Naive thymus-derived CD4-positive, alpha-beta T cell (primary cell): ENCODE measurements around the gene VPS52. TPM values are rescaled to one million over a fixed set of nuclear protein-coding genes. Genes with fewer than 3 reads are reported as not detected.
A peak's percentile ranks its signal among the peaks of the same experiment; 100 is the strongest.

Source experiments
- ATAC-seq: fragments of 150-1000 bp; cut with Tn5 transposase; 2 replicates; pipeline ENCODE4 v1.10.0; 2021; ENCODE audit warnings: mild to moderate bottlenecking, moderate library complexity
- CTCF ChIA-PET: fragments of 350-600 bp; sonication (Branson Sonifier 250); formaldehyde crosslinking; loops from one replicate; lab custom pipeline; 2021; ENCODE audit warnings: antibody characterized with exemption; lab: Charles Lee
- POLR2A ChIA-PET: fragments of 350-600 bp; sonication (Branson Sonifier 250); formaldehyde crosslinking; loops from one replicate; lab custom pipeline; 2021; ENCODE audit warnings: antibody characterized with exemption, inconsistent platforms; lab: Charles Lee
- DNase-seq, 9 donors: peaks; one replicate each; pipeline versions ENCODE4 v3.0.0 to v3.0.0-alpha.2; 2020 to 2022; ENCODE audit warnings: mixed read lengths in 1 of 9
- H3K27ac ChIP-seq: one replicate; pipeline ENCODE4 v1.7.0; 2013; ENCODE audit warnings: mild to moderate bottlenecking, low read depth, low read length, moderate library complexity
- H3K27me3 ChIP-seq, 2 donors: one replicate each; pipeline ENCODE4 v1.7.0; 2013; ENCODE audit warnings: low read length in 2 of 2, mild to moderate bottlenecking in 2 of 2, moderate library complexity in 2 of 2; ENCODE audit not compliant: control insufficient read depth in 2 of 2, insufficient read depth in 2 of 2
- H3K36me3 ChIP-seq, 3 experiments: 1 replicate in 2 of 3; 2 replicates in 1 of 3; pipeline ENCODE4 v1.7.0; 2013; ENCODE audit warnings: low read length in 3 of 3, mild to moderate bottlenecking in 3 of 3, moderate library complexity in 1 of 3; ENCODE audit not compliant: insufficient read depth in 3 of 3, control insufficient read depth in 2 of 3
- H3K4me1 ChIP-seq, 2 donors: one replicate each; pipeline ENCODE4 v1.7.0; 2013; ENCODE audit warnings: low read length in 2 of 2, mild to moderate bottlenecking in 2 of 2, moderate library complexity in 1 of 2; ENCODE audit not compliant: control insufficient read depth in 2 of 2, insufficient read depth in 2 of 2
- H3K4me3 ChIP-seq: 2 replicates; pipeline ENCODE4 v1.7.0; 2013; ENCODE audit warnings: mild to moderate bottlenecking, low read length
- H3K9me3 ChIP-seq, 3 experiments: 1 replicate in 2 of 3; 2 replicates in 1 of 3; pipeline ENCODE4 v1.7.0; 2013; ENCODE audit warnings: low read length in 3 of 3; ENCODE audit not compliant: control insufficient read depth in 2 of 3
- H3K27ac Mint-ChIP-seq, 9 donors: one replicate each; pipeline ENCODE4 v1.8.0; 2020 to 2022; ENCODE audit warnings: mixed read lengths in 9 of 9, mild to moderate bottlenecking in 8 of 9, moderate library complexity in 5 of 9, inconsistent platforms in 2 of 9
- H3K27me3 Mint-ChIP-seq, 5 donors: one replicate each; pipeline ENCODE4 v1.8.0; 2021 to 2022; ENCODE audit warnings: mixed read lengths in 5 of 5, mild to moderate bottlenecking in 1 of 5
- H3K36me3 Mint-ChIP-seq, 5 donors: one replicate each; pipeline ENCODE4 v1.8.0; 2020 to 2022; ENCODE audit warnings: mixed read lengths in 5 of 5, mild to moderate bottlenecking in 3 of 5, inconsistent platforms in 1 of 5
- H3K4me1 Mint-ChIP-seq, 7 donors: one replicate each; pipeline ENCODE4 v1.8.0; 2020 to 2022; ENCODE audit warnings: mixed read lengths in 7 of 7, mild to moderate bottlenecking in 3 of 7, inconsistent platforms in 1 of 7
- H3K4me3 Mint-ChIP-seq, 10 donors: one replicate each; pipeline ENCODE4 v1.8.0; 2020 to 2022; ENCODE audit warnings: mild to moderate bottlenecking in 10 of 10, mixed read lengths in 10 of 10, moderate library complexity in 6 of 10, inconsistent platforms in 2 of 10
- H3K9me3 Mint-ChIP-seq, 11 donors: one replicate each; pipeline ENCODE4 v1.8.0; 2020 to 2022; ENCODE audit warnings: mixed read lengths in 11 of 11, mild to moderate bottlenecking in 4 of 11, inconsistent platforms in 1 of 11, moderate library complexity in 1 of 11
- intact Hi-C, 2 donors: fragments of 100-400 bp; cut with micrococcal nuclease; formaldehyde crosslinking; loops; one replicate each; pipeline ENCODE4 v1.15.1; 2023
- polyA plus RNA-seq, 2 donors: library from polyadenylated mRNA; unstranded; fragments of 300-500 nt; fragmentation: Illumina TruSeq; gene quantifications; one replicate each; pipeline ENCODE4 v1.2.3, GENCODE V29; 2021
- total RNA-seq, 6 experiments: library from RNA in 5 of 6; stranded (reverse) in 5 of 6; gene quantifications; 1 replicate in 5 of 6; 2 replicates in 1 of 6; pipeline ENCODE4 v1.2.3 and lab custom pipeline; 2021 to 2026

Gene VPS52
- total and polyA plus RNA-seq, 7 experiments from 2014 or later = 15.5 to 110 (median 81.1) TPM

DNA sequence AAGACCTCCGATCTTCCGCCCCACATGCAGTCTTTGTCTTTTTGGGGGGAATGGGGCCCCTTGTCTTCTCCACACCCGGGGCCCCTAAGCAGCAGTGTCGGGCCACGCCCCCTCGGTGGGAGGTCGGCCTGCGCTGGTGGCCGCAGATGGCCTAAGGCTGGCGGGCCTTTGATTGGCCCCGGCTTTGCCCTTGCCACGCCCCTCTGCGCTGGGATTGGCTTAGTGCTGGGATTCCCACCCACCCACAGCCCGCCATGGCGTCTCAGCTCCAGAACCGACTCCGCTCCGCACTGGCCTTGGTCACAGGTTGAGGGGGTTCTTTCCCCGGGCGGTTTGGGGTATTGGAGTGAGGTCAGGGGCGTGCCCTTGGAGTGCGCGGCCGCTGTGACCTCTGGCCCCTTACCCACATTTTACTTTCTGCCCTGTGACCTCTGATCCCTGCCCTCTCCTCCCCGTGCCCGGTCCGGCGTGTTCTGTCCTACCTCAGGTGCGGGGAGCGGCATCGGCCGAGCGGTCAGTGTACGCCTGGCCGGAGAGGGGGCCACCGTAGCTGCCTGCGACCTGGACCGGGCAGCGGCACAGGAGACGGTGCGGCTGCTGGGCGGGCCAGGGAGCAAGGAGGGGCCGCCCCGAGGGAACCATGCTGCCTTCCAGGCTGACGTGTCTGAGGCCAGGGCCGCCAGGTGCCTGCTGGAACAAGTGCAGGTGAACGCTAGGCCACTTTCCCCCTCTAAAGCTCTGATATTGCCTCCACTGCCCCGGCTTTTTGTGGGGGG, 67.1 kb downstream of the VPS52 start, which contains the start of gene HSD17B8:
TSS of gene HSD17B8 (plus strand) at position 241 of the 776 bp plus-strand sequence. CDS start at position 255, 14 bp downstream.
- H3K27ac Mint-ChIP-seq = peak within 1 kb of the TSS; percentile 75 to 97 (median 92)
- no peaks in the 10 kb centered on the region for H3K27me3 Mint-ChIP-seq
- DNase-seq (peak; percentile 68 to 93 (median 76)), ATAC-seq (peak; percentile 74)
- Histone ChIP-seq H3K9me3 (no peaks in the 10 kb centered on the region), H3K4me1 (peaks cover 30 to 37% of the 10 kb centered on the region in 2 donors), H3K27ac (peak within 1 kb of the TSS; percentile 89), H3K27me3 (no peaks in the 10 kb centered on the region), H3K36me3 (peaks cover 0 to 39% (median 10%) of the 10 kb centered on the region in 3 experiments), H3K4me3 (peak within 1 kb of the TSS; percentile 89)
- peaks cover 0 to 1% (median 0%) of the 10 kb centered on the region in 11 donors for H3K9me3 Mint-ChIP-seq
- H3K4me1 Mint-ChIP-seq = peaks cover 49 to 70% (median 66%) of the 10 kb centered on the region in 7 donors
- peak within 1 kb of the TSS; percentile 86 to 100 (median 98) for H3K4me3 Mint-ChIP-seq
- CTCF ChIA-PET = interaction anchor here (1.1 kb wide), 1 partner anchor 9 kb away, joined by 3 read pairs; no protein-coding TSS in a partner anchor
- intact Hi-C loops = loop anchor here (1.0 to 10.0 kb wide), 10 partner anchors 45 to 2000 kb away; partner anchors contain the start of genes C6orf47 (in 1 of the 2), CLIC1 (in 1 of the 2), CSNK2B (in 1 of the 2) and CUTA (in 1 of the 2)
- peaks cover 7 to 29% (median 15%) of the 10 kb centered on the region in 5 donors for H3K36me3 Mint-ChIP-seq
- POLR2A ChIA-PET = interaction anchor here (0.7 to 2.4 kb wide), 6 partner anchors 44 to 1540 kb away, joined by 3 to 14 read pairs (median 4); partner anchors contain the start of genes GPANK1, RGL2, RPS18 and VPS52

DNA sequence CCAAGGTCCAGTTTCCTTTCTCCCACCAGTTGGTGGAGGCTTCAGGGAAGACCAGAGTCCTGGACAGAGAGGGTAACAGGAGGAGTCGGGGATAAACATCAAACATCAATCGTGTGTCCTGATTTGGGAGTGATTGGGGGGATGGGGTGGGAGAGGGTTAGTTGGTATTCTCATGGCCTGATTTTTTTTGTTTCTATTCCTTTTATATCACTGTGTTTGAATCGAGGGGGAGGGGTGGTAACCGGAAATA, 67.6 kb downstream of the VPS52 start:
- H3K27me3 ChIP-seq = no peaks in the 10 kb centered on the region
- H3K36me3 ChIP-seq = peaks cover 0 to 36% (median 10%) of the 10 kb centered on the region in 3 experiments
- H3K4me3 ChIP-seq = peak overlapping the region; percentile 89
- Mint-ChIP-seq H3K27me3 (no peaks in the 10 kb centered on the region), H3K27ac (peak overlapping the region; percentile 68 to 97 (median 82)), H3K9me3 (no peaks in the 10 kb centered on the region), H3K36me3 (peaks cover 7 to 26% (median 13%) of the 10 kb centered on the region in 5 donors), H3K4me1 (peaks cover 50 to 70% (median 66%) of the 10 kb centered on the region in 7 donors), H3K4me3 (peak overlapping the region; percentile 78 to 100 (median 95))
- DNase-seq = no peak
- ATAC-seq = no peak
- no peaks in the 10 kb centered on the region for H3K9me3 ChIP-seq
- CTCF ChIA-PET = no interaction called here
- H3K4me1 ChIP-seq = peaks cover 34 to 36% of the 10 kb centered on the region in 2 donors
- peak overlapping the region; percentile 89 for H3K27ac ChIP-seq
- intact Hi-C loops = loop anchor here (1.0 to 10.0 kb wide), 10 partner anchors 45 to 1999 kb away; partner anchors contain the start of genes C6orf47 (in 1 of the 2), CLIC1 (in 1 of the 2), CSNK2B (in 1 of the 2) and CUTA (in 1 of the 2)
- POLR2A ChIA-PET = interaction anchor here (0.7 to 2.4 kb wide), 5 partner anchors 45 to 1539 kb away, joined by 3 to 14 read pairs (median 4); partner anchors contain the start of genes GPANK1, RGL2, RPS18 and VPS52

DNA sequence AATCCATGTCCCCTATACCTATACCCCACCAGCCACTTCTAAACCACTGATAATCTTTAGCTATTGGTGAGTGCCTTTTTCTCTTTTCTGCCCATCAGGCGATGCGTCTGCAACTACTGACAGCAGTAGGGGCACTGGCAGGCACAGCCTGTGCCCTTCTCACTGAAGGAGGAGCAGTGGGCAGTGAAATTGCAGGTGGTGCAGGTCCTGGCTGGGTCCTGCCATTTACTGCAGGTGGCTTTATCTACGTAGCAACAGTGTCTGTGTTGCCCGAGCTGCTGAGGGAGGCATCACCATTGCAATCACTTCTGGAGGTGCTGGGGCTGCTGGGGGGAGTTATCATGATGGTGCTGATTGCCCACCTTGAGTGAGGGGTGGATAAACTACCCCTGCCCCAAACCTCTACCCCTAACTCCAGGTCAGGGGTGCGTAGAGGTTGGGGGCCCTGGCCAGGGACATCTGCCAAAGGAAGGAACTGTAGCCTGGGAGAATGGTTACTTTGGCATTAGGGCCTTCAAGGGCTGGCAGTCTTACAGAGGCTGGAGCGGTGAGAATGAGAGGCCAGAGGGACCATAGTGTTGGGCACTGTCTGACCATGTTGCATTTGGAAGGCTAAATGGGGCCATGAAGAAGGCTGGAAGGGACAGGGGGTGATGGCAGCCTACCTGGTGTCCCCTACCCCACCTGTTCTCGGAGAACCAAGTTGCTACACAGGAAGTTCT, 68.1 kb downstream of the VPS52 start:
- Histone ChIP-seq H3K4me3 (peak overlapping the region; percentile 89), H3K27me3 (no peaks in the 10 kb centered on the region), H3K27ac (peak overlapping the region; percentile 89), H3K36me3 (peaks cover 0 to 36% (median 10%) of the 10 kb centered on the region in 3 experiments), H3K9me3 (no peaks in the 10 kb centered on the region), H3K4me1 (peaks cover 34% of the 10 kb centered on the region in 2 donors)
- Mint-ChIP-seq H3K27ac (peak overlapping the region; percentile 68 to 97 (median 85)), H3K4me1 (peaks cover 51 to 70% (median 66%) of the 10 kb centered on the region in 7 donors), H3K27me3 (no peaks in the 10 kb centered on the region), H3K4me3 (peak overlapping the region; percentile 86 to 100 (median 98)), H3K9me3 (no peaks in the 10 kb centered on the region), H3K36me3 (peaks cover 7 to 26% (median 13%) of the 10 kb centered on the region in 5 donors)
- intact Hi-C loops = loop anchor here (1.0 to 10.0 kb wide), 10 partner anchors 46 to 1999 kb away; partner anchors contain the start of genes C6orf47 (in 1 of the 2), CLIC1 (in 1 of the 2), CSNK2B (in 1 of the 2) and CUTA (in 1 of the 2)
- ChIA-PET CTCF (no interaction called here), POLR2A (interaction anchor here (0.7 to 1.4 kb wide), 3 partner anchors 45 to 326 kb away, joined by 4 to 7 read pairs (median 4); partner anchors contain the start of gene VPS52)
- DNase-seq = no peak
- ATAC-seq = no peak

DNA sequence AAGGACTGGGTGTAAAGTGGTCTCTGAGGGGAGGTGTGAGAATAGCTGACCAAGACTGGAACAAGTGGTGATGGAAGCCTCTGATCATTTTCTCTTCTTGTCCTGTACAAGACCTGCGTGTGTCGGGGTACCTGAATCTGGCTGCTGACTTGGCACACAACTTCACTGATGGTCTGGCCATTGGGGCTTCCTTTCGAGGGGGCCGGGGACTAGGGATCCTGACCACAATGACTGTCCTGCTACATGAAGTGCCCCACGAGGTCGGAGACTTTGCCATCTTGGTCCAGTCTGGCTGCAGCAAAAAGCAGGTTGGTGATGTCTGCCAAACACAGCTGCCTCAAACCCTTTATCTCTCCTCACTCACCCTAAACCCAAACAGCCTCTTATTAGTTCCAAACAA, 68.9 kb downstream of the VPS52 start:
- H3K9me3 Mint-ChIP-seq = no peaks in the 10 kb centered on the region
- Histone ChIP-seq H3K9me3 (no peaks in the 10 kb centered on the region), H3K36me3 (peaks cover 0 to 36% (median 10%) of the 10 kb centered on the region in 3 experiments), H3K4me1 (peaks cover 38 to 40% of the 10 kb centered on the region in 2 donors), H3K4me3 (no peak overlapping the region), H3K27me3 (no peaks in the 10 kb centered on the region), H3K27ac (no peak overlapping the region)
- H3K4me3 Mint-ChIP-seq = peak overlapping the region; percentile 77 to 100 (median 98)
- intact Hi-C loops = loop anchor here (5.0 to 10.0 kb wide), 8 partner anchors 85 to 1998 kb away; partner anchors contain the start of genes C6orf47 (in 1 of the 2), CLIC1 (in 1 of the 2), CSNK2B (in 1 of the 2) and GPANK1 (in 1 of the 2)
- POLR2A ChIA-PET = interaction anchor here (0.5 to 1.5 kb wide), 6 partner anchors 11 to 417 kb away, joined by 3 to 7 read pairs (median 4); partner anchors contain the start of gene VPS52
- DNase-seq (no peak), ATAC-seq (no peak)
- peak overlapping the region in 8 of 9 donors; percentile 40 to 98 (median 78) for H3K27ac Mint-ChIP-seq
- CTCF ChIA-PET = no interaction called here
- peaks cover 7 to 26% (median 13%) of the 10 kb centered on the region in 5 donors for H3K36me3 Mint-ChIP-seq
- H3K27me3 Mint-ChIP-seq = no peaks in the 10 kb centered on the region
- peaks cover 58 to 78% (median 73%) of the 10 kb centered on the region in 7 donors for H3K4me1 Mint-ChIP-seq

DNA sequence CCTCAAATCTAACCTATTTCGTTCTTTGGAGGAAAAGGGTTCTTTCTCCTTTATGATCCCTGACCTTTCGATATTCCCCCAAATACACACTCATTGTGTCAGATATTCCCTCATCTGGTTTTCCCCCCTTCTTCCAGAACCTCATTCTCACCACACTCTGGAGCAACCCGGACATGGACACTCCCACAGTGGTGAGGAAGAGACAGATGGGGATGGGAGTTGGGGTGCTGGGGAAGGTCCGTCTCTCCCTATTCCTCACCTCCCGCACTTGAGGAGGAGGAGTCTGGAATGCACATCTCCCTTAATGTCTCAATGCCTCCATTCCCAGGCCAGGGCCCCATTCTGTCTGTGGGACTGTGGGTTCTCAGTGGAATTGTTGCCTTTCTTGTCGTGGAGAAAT, 69.7 kb downstream of the VPS52 start:
- Mint-ChIP-seq H3K9me3 (no peaks in the 10 kb centered on the region), H3K4me3 (peak overlapping the region; percentile 95 to 100 (median 99)), H3K36me3 (peaks cover 7 to 33% (median 13%) of the 10 kb centered on the region in 5 donors), H3K4me1 (peaks cover 62 to 86% (median 80%) of the 10 kb centered on the region in 7 donors), H3K27me3 (no peaks in the 10 kb centered on the region), H3K27ac (peak overlapping the region in 7 of 9 donors; percentile 36 to 98 (median 83))
- ChIA-PET POLR2A (interaction anchor here (1.5 kb wide), 1 partner anchor 46 kb away, joined by 3 read pairs; no protein-coding TSS in a partner anchor), CTCF (no interaction called here)
- H3K27ac ChIP-seq = peak overlapping the region; percentile 96
- no peaks in the 10 kb centered on the region for H3K27me3 ChIP-seq
- intact Hi-C loops = loop anchor here (2.0 to 10.0 kb wide), 10 partner anchors 19 to 1997 kb away; partner anchors contain the start of genes C6orf47 (in 1 of the 2), CLIC1 (in 1 of the 2), CSNK2B (in 1 of the 2) and GPANK1 (in 1 of the 2)
- ATAC-seq (no peak), DNase-seq (no peak)
- H3K36me3 ChIP-seq = peaks cover 0 to 43% (median 10%) of the 10 kb centered on the region in 3 experiments
- peaks cover 34 to 38% of the 10 kb centered on the region in 2 donors for H3K4me1 ChIP-seq
- H3K9me3 ChIP-seq = no peaks in the 10 kb centered on the region
- no peak overlapping the region for H3K4me3 ChIP-seq
